Loucy (cell line): ENCODE results near the gene ERCC1.

Source experiments
- CTCF ChIP-seq: fragments of 200-600 bp; sonication (generic); conservative IDR thresholded peaks from 2 replicates; pipeline ENCODE4 v1.5.1; 2014; ENCODE audit warnings: mild to moderate bottlenecking, antibody characterized with exemption, low read length
- EZH2phosphoT487 ChIP-seq: fragments of 200-600 bp; IDR thresholded peaks from 2 replicates; pipeline ENCODE4 v1.6.1; 2018; ENCODE audit warnings: antibody characterized with exemption, mild to moderate bottlenecking, moderate library complexity, borderline replicate concordance

DNA sequence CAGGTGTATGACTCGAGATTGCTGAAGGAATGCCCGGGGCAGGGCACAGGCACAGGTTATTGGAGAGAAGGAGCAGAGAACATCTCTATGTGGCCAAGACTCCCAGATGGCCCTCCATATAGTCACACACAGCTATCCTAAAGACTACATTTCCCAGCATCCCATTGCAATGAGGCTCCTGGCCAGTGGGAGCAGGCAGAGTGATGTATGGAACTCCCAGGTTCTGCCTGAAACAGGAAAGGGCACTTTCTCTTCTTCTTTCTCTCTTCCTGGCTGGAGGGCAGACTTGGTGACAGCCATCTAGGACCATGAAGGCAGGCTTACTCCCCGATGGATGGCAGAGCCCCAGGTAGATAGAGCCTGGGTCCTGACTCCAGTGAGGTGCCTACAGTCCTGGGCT, 32.4 kb downstream of the ERCC1 start:
- no peak for TF ChIP-seq CTCF
- TF ChIP-seq EZH2phosphoT487, result no peak
